Epithelial cell of esophagus (primary cell): ENCODE data around the gene GNAZ.

Experiments
- DNase-seq: peaks from one replicate; pipeline ENCODE4 v3.0.0; 2010; ENCODE audit warnings: low read depth
- H3K4me3 ChIP-seq: 2 replicates; pipeline ENCODE4 v1.5.1; 2011; ENCODE audit warnings: mild to moderate bottlenecking, low read length, control low read depth
- CTCF ChIP-seq: IDR thresholded peaks from 2 replicates; pipeline ENCODE4 v1.5.1; 2011; ENCODE audit warnings: low read depth, mild to moderate bottlenecking, low read length, control low read depth, inconsistent platforms; ENCODE audit not compliant: insufficient read depth; ENCODE audit errors: missing control alignments

The GNAZ gene

GRCh38 chr22:23152238-23153114 is 82.2 kb downstream of the GNAZ start:
- DNase-seq = no peak
- TF ChIP-seq CTCF = no peak
- no peak overlapping the region for H3K4me3 ChIP-seq

- no peak overlapping the region for H3K4me3 ChIP-seq
- no peak for TF ChIP-seq CTCF
- no peak for DNase-seq
Observed at GRCh38 chr22:23153994-23154393, 83.7 kb downstream of the GNAZ start.

- no peak for TF ChIP-seq CTCF
- DNase-seq = no peak
- H3K4me3 ChIP-seq = no peak overlapping the region
Observed at GRCh38 chr22:23154461-23154860, 84.1 kb downstream of the GNAZ start.

GRCh38 chr22:23155143-23155542 is 84.8 kb downstream of the GNAZ start:
- DNase-seq = no peak
- TF ChIP-seq CTCF = no peak
- H3K4me3 ChIP-seq = no peak overlapping the region

- no peak for DNase-seq
- H3K4me3 ChIP-seq = no peak overlapping the region
- TF ChIP-seq CTCF = no peak
Observed at GRCh38 chr22:23155831-23156230, 85.5 kb downstream of the GNAZ start.

GRCh38 chr22:23156286-23156685 is 86.0 kb downstream of the GNAZ start:
- TF ChIP-seq CTCF = no peak
- no peak overlapping the region for H3K4me3 ChIP-seq
- no peak for DNase-seq
